Retinal pigment epithelial cell (primary cell): ENCODE measurements around the gene CELF4.

Experiments
- DNase-seq: peaks from one replicate; pipeline ENCODE4 v3.0.0-alpha.2; 2010; ENCODE audit warnings: low read depth
- H3K4me3 ChIP-seq: 2 replicates; pipeline ENCODE4 v1.5.1; 2011; ENCODE audit warnings: mild to moderate bottlenecking, low read length, control low read depth, moderate library complexity
- TF ChIP-seq, protein P1 (sequence below): conservative IDR thresholded peaks from 2 replicates; pipeline ENCODE4 v1.5.1; 2011; ENCODE audit warnings: low read depth, low read length, control low read depth, inconsistent platforms

Gene CELF4

DNA sequence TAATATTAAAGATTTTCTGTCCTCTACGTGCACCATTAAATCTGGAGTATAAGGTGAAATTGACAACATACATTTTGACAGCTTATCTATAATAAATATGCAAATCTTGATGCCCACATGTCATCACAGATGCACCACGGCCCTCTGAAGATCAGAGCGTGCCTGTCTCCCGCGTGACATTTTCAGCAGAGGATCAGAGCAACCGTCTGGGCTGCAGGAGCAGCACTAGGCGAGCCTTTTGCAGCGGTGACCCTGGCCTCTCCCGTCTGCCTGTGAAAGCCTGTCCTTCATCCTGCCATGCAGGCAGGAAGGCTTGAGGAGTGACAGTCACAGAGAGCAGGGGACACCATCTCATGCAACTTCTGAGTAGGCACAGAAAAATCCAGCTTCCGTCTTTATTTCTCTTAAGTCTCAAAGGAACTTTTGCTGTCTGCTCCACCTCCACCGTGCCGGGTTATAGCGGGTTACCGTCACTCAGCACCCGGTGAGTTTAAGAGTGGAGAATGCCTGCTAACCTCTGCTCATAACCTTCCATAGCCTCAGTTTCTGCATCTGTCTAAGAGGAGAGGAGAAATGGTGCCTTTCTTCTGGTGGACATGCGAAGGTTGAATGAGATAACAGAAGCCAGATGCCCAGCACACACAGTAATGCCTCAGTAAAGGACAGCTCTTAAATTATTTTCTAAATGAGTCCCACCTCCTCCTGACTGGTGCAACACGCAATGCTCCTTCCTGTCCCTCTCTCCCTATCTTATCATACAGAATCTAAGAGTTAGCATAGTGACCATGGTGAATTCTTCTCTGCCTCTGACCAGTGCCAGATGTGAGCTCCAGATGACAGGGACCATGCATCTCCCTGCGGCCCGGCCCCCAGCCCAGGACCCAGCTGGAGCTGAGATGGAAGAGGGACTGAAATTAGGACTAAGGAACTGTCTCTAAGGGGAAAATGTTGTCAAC lies 43.8 kb downstream of the CELF4 start:
- no peak for DNase-seq
- H3K4me3 ChIP-seq, result no peak overlapping the region
- TF ChIP-seq, protein P1, sequence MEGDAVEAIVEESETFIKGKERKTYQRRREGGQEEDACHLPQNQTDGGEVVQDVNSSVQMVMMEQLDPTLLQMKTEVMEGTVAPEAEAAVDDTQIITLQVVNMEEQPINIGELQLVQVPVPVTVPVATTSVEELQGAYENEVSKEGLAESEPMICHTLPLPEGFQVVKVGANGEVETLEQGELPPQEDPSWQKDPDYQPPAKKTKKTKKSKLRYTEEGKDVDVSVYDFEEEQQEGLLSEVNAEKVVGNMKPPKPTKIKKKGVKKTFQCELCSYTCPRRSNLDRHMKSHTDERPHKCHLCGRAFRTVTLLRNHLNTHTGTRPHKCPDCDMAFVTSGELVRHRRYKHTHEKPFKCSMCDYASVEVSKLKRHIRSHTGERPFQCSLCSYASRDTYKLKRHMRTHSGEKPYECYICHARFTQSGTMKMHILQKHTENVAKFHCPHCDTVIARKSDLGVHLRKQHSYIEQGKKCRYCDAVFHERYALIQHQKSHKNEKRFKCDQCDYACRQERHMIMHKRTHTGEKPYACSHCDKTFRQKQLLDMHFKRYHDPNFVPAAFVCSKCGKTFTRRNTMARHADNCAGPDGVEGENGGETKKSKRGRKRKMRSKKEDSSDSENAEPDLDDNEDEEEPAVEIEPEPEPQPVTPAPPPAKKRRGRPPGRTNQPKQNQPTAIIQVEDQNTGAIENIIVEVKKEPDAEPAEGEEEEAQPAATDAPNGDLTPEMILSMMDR, result no peak

DNA sequence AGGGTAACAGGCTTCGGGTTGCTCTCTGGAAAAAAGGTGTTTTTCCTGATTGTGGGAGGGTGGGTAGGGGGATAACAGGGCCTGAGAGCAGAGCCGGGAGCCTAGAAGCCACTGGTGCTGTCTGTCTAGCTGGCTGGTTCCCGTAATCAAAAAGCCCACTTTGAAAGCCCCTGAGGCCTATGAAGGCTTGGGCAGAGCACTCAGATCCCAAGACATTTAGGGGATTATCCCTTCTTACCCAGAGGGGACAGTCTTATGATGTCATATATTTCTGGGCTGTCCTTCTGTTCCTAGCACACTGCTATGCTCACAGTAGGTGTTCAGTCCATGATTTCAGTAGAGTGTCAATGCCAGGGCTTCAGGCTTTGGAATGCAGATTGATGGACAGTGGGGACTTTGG lies 45.1 kb downstream of the CELF4 start:
- H3K4me3 ChIP-seq, result no peak overlapping the region
- no peak for DNase-seq
- TF ChIP-seq, protein P1, result no peak

- TF ChIP-seq, protein P1, result no peak
- DNase-seq, result no peak
- no peak overlapping the region for H3K4me3 ChIP-seq
These were observed 46.0 kb downstream of the CELF4 start for GRCh38 chr18:37519510-37520135.

- H3K4me3 ChIP-seq, result no peak overlapping the region
- no peak for DNase-seq
- TF ChIP-seq, protein P1, result no peak
These were observed 49.2 kb downstream of the CELF4 start for GRCh38 chr18:37516361-37516853.

- TF ChIP-seq, protein P1, result no peak
- no peak for DNase-seq
- H3K4me3 ChIP-seq, result no peak overlapping the region
These were observed 50.6 kb downstream of the CELF4 start for GRCh38 chr18:37514953-37515352.

DNA sequence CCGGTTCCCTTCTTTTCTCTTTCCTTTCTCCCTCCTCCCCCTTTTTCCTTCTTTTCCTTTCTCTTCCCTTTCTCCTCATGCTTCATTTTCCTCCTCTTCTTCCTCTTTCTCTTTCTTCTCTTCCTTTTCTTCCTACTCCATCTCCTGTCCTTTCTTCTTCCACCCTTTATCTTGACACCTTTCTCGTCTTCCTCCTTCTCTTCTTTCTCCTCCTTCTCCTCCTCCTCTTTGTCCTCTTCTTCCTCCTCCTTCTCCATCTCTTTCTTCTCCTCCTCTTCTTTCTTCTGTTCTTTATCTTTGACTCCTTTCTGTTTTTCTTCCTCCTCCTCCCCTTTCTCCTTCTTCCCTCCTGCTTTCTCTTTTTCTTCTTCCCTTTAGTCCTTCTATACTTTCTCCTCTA lies 53.2 kb downstream of the CELF4 start:
- TF ChIP-seq, protein P1, result no peak
- no peak overlapping the region for H3K4me3 ChIP-seq
- DNase-seq, result no peak
